HG03469 (cell line): ENCODE measurements around the gene AIG1.
A peak's percentile ranks its signal among the peaks of the same experiment; 100 is the strongest.

ENCODE experiments used
- ATAC-seq: cut with Tn5 transposase; IDR thresholded peaks from one replicate; pipeline ENCODE4 v1.9.1; 2021; ENCODE audit warnings: mild to moderate bottlenecking, moderate library complexity, moderate number of reproducible peaks; ENCODE audit not compliant: unreplicated experiment

Gene AIG1

DNA sequence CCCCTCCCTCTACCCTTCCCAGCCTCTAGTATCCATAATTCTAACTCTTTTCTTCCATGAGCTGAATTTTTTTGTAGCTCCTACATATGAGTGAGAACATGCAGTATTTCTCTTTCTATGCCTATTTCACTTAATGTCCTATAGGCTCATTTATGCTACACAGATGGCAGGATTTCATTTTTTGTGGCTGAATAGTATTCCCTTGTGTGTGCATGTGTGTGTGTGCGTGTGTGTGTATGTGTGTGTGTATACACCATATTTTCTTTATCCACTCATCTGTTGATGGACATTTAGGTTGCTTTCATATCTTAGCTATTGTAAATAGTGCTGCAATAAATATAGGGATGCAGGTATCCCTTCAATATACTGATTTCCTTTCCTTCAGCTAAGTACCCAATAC lies 288.8 kb downstream of the AIG1 start:
- no peak for ATAC-seq

DNA sequence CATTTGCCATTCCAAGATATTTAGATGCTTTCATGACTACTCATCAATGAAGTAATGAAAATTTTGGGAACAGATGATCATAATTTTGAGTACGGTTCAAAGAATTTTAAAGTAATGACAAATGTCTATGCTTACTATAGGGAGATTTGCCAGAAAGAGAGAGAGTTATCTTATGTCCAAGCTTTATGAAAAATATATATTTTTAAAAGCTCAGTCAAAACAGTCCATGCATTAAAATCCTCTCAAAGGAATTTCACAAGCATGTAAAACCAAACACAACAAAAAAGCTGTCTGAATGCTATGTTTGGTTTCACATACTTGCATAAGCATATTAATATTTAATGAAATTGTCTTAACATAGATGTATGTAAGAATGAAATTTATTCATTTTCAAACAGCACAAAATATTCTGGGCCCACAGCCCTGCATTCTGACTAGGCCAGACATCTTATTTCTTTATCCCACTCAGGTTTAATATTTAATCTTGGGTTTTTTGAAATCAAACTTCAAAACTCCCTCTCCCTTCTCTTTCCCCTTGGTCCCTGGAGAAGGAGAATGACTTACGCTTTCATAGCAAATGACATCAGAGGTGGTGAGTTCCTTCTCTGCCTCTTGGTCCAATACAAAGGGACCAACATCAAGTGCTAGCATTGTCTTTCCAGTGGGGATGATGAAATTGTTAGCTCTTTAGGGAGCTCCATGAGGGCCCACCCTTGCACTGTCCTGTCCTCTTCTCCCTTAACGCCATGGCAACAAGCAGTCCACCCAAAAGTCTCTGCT lies 295.6 kb downstream of the AIG1 start:
- ATAC-seq, result no peak

DNA sequence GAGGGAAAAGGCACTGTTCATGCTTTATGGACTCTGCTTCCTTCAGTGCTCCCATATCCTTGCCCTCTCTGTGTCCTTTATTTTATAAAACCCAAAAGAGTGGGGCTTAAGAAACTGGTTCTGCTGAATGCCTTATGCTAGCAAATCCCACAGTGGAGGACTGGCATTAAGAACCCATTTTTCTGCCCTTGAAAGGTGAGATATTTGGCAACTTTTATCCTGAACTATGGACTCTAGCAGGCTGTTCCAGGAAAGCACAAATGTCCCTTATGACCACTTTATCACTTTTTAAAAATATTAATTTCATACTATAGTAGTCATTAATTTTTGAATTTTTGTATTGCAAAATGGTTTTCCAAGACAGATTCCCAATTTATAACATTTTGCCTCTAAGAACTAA lies 296.5 kb downstream of the AIG1 start:
- no peak for ATAC-seq

DNA sequence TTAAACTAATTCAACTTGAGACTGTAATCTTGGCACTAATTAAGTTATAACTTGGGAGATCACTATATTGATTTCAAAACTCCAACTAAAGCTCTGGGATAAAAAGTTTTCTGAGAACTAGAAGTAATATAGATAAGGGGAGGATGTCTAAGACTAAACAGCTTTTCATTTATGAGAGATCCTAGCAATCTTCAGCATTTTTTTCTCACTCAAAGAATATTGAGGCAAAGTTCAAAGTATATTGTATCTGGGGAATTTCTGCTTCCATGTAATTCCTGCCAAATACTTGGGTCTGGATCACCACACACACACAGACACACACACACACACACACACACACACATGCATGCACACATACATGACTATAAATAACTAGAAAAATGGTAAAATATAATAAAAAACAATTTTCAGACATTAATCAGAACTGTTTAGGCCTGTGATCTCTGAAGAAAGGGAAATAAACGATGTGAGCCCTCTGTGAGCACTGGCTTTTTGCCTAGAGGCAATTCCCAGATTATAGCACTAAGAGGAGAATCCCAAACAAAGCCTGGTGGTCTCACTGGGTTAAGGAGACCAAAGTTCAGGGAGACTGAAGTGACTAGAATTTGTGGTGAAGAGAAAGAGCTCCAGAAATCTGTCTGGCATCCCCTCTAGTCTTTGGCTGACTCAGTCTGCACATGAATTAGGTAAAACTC lies 297.0 kb downstream of the AIG1 start:
- ATAC-seq, result no peak

DNA sequence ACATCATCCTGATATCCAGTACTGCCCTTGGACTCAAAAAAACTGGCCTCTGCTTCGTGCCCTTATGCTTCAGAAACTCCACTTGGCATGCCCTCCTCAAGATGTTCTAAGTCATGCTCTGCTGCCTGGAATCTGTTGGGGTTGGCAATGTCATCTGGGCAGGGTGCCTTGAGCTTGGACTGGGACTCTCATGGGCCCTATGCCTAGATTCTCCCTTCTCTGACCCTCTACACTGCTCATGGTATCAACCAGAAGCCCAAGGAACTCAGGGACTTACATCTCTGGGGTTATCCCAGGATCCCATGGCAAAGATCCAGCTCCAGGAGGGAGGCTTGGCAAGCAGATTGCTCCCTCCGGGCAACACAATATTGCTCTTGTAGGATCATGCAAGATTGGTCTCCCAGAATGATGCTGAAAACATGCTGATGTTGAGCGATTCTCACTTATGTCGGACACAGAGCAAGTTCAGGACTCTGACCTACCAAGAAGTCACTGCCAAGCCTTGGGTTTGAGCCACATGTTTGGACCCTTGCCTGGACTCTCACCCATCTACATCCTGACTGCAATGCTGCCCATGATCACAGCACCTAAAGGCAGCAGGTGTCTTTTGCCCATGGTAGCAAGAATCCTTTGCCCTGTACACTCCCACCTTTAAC lies 301.0 kb downstream of the AIG1 start:
- ATAC-seq, result no peak

DNA sequence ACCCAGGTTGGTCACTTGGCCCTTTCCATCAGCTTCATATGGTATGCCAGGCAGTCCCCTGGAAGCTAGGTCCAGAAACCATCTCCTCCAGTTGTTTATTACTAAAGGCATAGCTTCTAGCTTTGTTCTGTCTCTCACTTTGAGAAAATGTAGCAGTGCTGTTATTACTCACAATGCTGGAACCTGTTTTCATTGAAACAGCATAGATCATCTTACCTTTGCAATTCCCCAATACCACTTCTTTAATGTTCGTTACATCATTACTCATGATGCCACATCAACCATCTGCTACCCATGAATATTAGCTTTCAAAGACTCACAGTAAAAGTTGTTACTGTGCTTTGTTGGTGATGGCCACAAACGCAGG lies 301.5 kb downstream of the AIG1 start:
- no peak for ATAC-seq

DNA sequence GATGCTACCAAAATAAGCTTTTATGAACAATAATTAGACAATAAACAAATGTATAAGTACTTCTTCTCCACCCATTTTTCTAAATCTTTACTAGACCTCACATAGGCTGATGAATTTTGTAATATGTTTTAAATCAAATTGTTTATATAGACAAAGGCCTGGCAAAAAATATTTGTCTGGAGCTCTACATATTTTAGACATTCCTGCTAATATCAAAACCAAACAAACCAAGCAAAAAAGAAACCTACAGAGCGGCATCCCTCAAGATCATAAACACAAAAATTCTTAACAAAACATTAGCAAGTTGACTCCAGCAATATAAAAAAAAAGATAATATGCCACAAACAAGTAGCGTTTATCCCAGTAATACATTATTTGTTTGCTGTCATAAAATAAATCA lies 302.6 kb downstream of the AIG1 start:
- ATAC-seq, result no peak

DNA sequence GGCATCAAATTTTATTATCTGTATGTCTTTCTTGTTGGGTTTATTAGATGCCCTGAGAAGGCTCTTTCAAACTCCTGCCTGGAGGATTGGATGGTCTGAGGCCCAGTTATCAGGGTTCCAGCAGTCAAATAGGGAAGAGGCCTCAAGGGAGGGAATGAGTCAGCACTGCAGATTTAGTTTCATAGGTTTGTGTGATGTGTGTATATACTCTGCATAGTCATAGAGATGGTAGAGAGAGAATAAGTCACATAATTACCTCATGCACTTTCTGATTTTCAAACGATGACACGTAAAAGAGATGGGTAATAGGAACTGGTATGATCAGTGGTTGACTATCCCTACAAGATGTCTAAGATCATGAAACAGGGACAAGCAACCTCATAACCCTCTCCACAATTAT lies 307.7 kb downstream of the AIG1 start:
- ATAC-seq, result peak; percentile 100

DNA sequence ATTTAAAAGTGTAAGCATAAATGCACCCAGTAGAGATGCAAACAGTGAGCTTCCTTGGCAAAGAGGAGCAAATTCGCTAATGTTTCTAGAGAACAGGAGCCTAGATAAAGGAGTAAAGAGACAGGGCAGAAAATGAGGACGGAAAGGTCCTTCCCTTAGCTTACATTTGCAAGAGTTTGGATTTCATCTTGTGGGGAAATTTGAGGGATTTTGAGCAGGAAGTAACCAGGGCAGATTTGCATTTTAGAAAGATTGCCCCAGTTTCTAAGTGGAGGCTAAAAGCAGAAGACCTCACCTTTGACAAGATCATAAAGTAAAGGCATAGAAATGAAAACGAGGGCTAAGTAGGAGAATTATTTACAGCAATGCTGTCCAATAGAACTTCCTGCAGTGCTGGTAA lies 309.3 kb downstream of the AIG1 start:
- no peak for ATAC-seq

DNA sequence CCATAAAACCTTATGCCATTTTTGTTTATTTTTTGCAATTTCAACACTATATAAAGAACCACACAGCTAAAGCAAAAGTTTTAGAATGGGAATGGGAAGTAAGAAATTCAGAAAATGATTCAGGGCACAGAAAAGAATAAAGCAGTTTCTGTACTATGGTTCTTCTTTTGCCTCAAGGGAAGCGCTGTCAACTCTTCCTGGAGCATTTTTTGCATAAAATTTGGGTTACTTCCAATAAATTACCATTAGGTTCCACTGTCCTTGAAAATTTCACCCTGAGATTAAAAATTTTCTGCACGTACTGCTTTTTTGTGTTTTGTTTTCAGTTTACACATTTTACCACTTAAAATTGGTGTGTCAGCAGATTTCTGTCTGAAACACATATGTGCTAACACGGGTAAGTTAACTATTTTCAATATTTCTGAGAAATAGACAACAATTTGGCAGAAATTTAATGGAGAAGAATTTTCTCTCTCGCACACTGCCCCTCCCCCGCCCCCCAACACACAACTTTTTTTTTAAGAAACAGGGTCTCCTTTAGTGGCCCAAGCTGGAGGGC lies 310.2 kb downstream of the AIG1 start:
- no peak for ATAC-seq

DNA sequence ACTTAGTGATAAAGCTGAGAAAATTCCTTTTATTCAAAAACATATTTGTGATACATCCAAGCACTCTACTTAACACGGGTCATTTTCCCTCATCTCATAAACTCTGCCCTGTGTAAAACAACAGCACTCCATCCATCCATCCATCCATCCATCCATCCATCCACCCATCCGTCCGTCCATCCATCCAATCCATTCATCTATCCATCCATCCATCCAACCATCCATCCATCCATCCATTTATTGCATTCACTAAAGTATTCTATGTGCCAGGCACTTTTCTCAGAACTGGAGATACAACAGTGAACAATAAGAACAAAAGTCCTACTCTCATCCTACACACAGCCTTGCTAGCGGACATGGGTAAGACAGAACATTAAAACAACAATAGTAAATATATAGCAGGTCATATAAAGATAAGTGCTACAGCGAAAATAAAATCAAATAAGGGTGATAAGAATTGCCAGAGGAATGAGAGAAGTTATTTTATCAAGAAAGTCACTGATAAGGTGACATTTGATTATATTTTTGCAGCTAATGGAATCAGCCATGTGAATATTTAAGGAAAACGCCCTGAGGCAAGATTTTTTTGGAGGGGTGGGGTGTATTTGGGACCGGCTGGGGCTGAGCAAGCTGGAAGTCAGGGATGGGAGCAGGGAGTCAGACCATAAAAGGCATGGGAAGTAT lies 311.7 kb downstream of the AIG1 start:
- ATAC-seq, result no peak

DNA sequence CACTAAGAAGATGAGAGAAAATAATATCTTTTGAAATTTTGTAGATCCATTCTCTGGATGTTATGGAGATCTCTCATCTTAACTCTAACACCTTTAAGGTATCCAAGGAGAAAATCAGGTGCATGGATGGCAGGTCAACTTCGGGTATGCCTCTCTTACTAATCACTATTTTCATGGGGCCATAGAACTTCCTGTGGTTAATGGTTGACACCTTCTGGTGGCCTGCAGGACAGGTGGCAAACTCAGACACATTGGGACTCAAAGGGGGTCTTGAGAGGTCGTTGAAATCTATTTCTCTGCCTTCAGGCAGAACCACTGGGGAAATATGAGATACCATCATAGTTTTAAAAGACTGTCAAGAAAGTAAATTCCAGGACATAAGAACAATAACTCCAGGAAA lies 313.3 kb downstream of the AIG1 start:
- no peak for ATAC-seq

DNA sequence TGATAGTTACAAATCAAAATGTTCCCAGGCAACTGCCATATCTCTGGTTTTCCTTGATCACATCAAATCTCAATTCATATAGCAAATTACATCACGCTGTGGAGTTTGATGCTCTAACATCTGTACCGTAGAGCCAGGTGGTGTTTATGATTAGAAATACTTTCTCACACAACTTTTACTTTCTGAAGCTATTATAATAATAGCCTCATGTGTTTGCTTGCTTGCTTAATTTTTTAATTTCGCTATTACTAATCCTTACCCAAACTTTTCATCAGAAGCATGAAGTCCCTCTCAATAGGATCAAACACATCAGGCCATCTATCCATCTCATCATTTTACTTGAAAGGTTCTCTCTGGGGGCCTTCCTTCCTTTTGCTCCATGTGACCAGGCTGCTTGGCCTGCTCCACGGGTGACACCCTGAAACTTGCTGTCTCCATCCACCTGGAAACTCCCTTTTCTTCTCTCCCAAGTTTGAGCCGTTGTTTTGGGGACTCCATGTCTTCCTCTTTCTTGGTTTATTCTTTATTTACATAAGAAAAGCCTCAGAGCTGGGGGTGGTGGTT lies 314.4 kb downstream of the AIG1 start:
- no peak for ATAC-seq

DNA sequence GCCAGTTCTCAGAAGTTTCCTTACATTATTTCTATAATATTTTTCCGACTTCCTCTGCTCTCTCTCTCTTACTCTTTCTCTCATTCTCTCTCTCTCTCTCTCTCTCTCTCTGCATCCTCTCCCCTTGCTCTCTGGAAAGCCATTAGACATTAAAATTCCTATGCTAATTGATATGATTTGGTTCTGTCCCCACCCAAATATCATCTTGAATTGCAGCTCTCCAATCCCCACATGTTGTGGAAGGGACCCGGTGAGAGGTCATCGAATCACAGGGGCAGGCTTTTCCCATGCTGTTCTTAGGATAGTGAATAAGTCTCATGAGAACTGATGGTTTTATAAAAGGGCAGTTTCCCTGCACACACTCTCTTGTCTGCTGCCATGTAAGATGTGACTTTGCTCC lies 315.7 kb downstream of the AIG1 start:
- ATAC-seq, result no peak

DNA sequence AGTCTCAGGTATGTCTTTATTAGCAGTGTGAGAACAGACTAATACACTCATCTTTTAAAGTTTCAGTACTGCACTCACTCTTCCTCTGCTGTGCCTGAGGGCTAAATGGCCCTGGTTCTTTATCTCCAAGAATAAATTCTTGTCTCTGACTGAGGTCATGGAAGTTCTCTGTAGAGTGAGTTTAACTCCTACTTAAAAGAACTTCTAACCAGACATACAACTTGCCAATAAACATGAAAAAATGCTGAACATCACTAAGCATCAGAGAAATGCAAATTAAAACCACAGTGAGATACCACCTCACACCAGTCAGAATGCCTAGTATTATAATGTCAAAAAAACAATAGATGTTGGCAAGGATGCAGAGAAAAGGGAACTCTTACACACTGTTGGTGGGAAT lies 316.2 kb downstream of the AIG1 start:
- no peak for ATAC-seq

DNA sequence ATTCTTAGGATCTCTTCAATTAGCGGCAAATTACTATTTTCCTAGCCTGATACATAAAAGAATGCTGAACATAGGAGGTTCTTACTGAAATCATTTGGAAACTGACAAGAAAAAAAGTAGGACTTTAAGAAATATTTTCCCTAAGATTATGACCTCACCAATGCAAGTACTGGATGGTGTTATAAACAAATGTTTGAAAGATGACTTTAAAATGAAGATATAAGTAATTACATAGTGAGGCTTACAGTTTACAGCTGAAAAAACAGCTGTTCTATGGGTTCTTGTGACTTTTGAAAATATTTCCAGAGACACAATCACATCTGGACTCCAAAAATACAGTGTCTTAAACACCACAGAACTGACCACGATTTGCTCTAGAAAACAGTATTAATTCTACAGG lies 324.9 kb downstream of the AIG1 start:
- no peak for ATAC-seq

DNA sequence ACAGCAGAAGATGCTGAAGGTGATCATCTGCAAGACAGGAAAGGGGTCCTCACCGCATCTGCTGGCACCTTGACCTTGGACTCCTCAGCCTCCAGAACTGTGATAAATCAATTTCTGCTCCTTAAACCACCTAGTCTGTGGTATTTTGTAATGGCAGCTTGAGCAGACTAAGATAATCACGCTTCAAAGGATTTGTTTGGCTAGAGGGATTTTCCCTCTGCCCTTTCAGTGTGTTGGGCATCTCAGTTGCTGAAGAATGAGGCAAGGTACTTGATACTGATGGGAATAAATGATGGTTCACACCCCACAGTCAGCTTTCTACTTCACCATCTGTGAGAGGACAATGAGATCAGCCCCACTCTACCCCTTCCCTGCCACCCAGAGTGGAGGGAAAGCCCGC lies 329.6 kb downstream of the AIG1 start:
- no peak for ATAC-seq
